A549 (cell line): ENCODE measurements around the gene CHRNA4. TPM values are rescaled to one million over a fixed set of nuclear protein-coding genes. Genes with fewer than 3 reads are reported as not detected.

ENCODE experiments used
- ATAC-seq, 2 experiments: fragments of 200-7000 bp in 1 of 2; fragments of >200 bp in 1 of 2; cut with Nextera tagmentation in 1 of 2; cut with Tn5 transposase in 1 of 2; 3 replicates each; pipeline versions ENCODE4 v1.8.0 to v1.9.1; 2018 to 2020; ENCODE audit warnings: mild to moderate bottlenecking in 1 of 2, moderate library complexity in 1 of 2
- CTCF ChIA-PET: fragments of 300-600 bp; sonication (Branson Sonifier 250); formaldehyde crosslinking; extraction: SDS; loops from one replicate; lab custom pipeline; 2021; ENCODE audit warnings: antibody characterized with exemption, inconsistent platforms; lab: Yijun Ruan, JAX
- POLR2A ChIA-PET: fragments of 350-600 bp; formaldehyde crosslinking; extraction: SDS; loops from one replicate; lab custom pipeline; 2021; ENCODE audit warnings: antibody characterized with exemption, inconsistent platforms; lab: Yijun Ruan, JAX
- DNase-seq, 2 experiments: peaks; one replicate each; pipeline versions ENCODE4 v3.0.0 to v3.0.0-alpha.2; 2011 to 2016; ENCODE audit warnings: low read depth in 1 of 2, low spot score in 1 of 2
- FAIRE-seq: peaks from 2 replicates; lab custom pipeline; 2011; peaks lifted over from hg19 to GRCh38; lab: Jason Lieb, UNC
- H3K27ac ChIP-seq, 2 experiments: fragments of >200 bp; sonication (Bioruptor Twin); formaldehyde crosslinking; 3 replicates each; pipeline ENCODE4 v1.5.1; 2016 to 2017
- H3K4me1 ChIP-seq: fragments of >200 bp; sonication (Bioruptor Twin); formaldehyde crosslinking; 3 replicates; pipeline ENCODE4 v1.6.1; 2016
- H3K4me2 ChIP-seq: fragments of >200 bp; sonication (Bioruptor Twin); formaldehyde crosslinking; 3 replicates; pipeline ENCODE4 v1.6.1; 2016
- H3K4me3 ChIP-seq: fragments of >200 bp; sonication (Bioruptor Twin); formaldehyde crosslinking; 3 replicates; pipeline ENCODE4 v1.5.1; 2016
- H3K9me3 ChIP-seq: fragments of >200 bp; sonication (Bioruptor Twin); formaldehyde crosslinking; 3 replicates; pipeline ENCODE4 v1.6.1; 2016
- BHLHE40 ChIP-seq: IDR thresholded peaks from 2 replicates; pipeline ENCODE4 v1.6.1; 2012; ENCODE audit warnings: low read depth, low read length, inconsistent platforms
- EHF ChIP-seq: fragments of 250-450 bp; sonication (Bioruptor Pico); IDR thresholded peaks from 2 replicates; pipeline ENCODE4 v1.5.0; 2020; ENCODE audit warnings: mild to moderate bottlenecking
- EHMT2 ChIP-seq: fragments of 200-600 bp; sonication (generic); IDR thresholded peaks from 2 replicates; pipeline ENCODE4 v1.6.1; 2016; ENCODE audit warnings: antibody characterized with exemption, low read depth, mild to moderate bottlenecking, moderate library complexity
- EP300 ChIP-seq, 2 experiments: fragments of >200 bp; sonication (Bioruptor Twin); formaldehyde crosslinking; IDR thresholded peaks; 2 replicates in 1 of 2; 3 replicates in 1 of 2; pipeline ENCODE4 v1.6.1; 2016 to 2017
- ESRRA ChIP-seq: fragments of 150-350 bp; IDR thresholded peaks from 2 replicates; pipeline ENCODE4 v1.6.1; 2014; ENCODE audit warnings: mild to moderate bottlenecking, low read length, borderline replicate concordance
- FOSB ChIP-seq: fragments of 250-450 bp; sonication (Bioruptor Pico); IDR thresholded peaks from 2 replicates; pipeline ENCODE4 v1.5.0; 2020; ENCODE audit warnings: mild to moderate bottlenecking, moderate library complexity
- FOSL2 ChIP-seq, 2 experiments: fragments of 450-650 bp in 1 of 2; fragments of >200 bp in 1 of 2; sonication (Bioruptor Twin) in 1 of 2; formaldehyde crosslinking; IDR thresholded peaks; 2 replicates each; pipeline versions ENCODE4 v1.5.0 to v1.6.1; 2016 to 2020; ENCODE audit warnings: mild to moderate bottlenecking in 1 of 2, moderate library complexity in 1 of 2
- HDAC2 ChIP-seq: fragments of 200-600 bp; sonication (generic); IDR thresholded peaks from 2 replicates; pipeline ENCODE4 v1.6.1; 2016
- HOXA7 ChIP-seq: fragments of 250-450 bp; sonication (Bioruptor Pico); IDR thresholded peaks from 2 replicates; pipeline ENCODE4 v1.5.0; 2020; ENCODE audit warnings: mild to moderate bottlenecking, moderate library complexity
- HOXB5 ChIP-seq: fragments of 250-450 bp; sonication (Bioruptor Pico); IDR thresholded peaks from 2 replicates; pipeline ENCODE4 v1.5.0; 2020; ENCODE audit warnings: mild to moderate bottlenecking, moderate library complexity
- JUN ChIP-seq, 2 experiments: fragments of >200 bp; sonication (Bioruptor Twin); formaldehyde crosslinking; IDR thresholded peaks; 2 replicates in 1 of 2; 3 replicates in 1 of 2; pipeline ENCODE4 v1.6.1; 2016 to 2017
- MAFK ChIP-seq: fragments of 450-650 bp; IDR thresholded peaks from 2 replicates; pipeline ENCODE4 v1.6.1; 2014; ENCODE audit not compliant: partially characterized antibody
- MYC ChIP-seq: IDR thresholded peaks from 2 replicates; pipeline ENCODE4 v1.6.1; 2012; ENCODE audit warnings: mild to moderate bottlenecking, inconsistent platforms, low read length, improper control_type of control experiment, borderline replicate concordance
- POLR2A ChIP-seq: IDR thresholded peaks from 2 replicates; pipeline ENCODE4 v1.6.1; 2012; ENCODE audit warnings: mild to moderate bottlenecking, low read length
- RAD21 ChIP-seq, 2 experiments: fragments of >200 bp in 1 of 2; sonication (Bioruptor Twin) in 1 of 2; formaldehyde crosslinking in 1 of 2; IDR thresholded peaks in 1 of 2; conservative IDR thresholded peaks in 1 of 2; 2 replicates in 1 of 2; 3 replicates in 1 of 2; pipeline ENCODE4 v1.6.1; 2012 to 2018; ENCODE audit warnings: inconsistent platforms in 1 of 2
- TFCP2L1 ChIP-seq: fragments of 250-450 bp; sonication (Bioruptor Pico); IDR thresholded peaks from 2 replicates; pipeline ENCODE4 v1.5.0; 2021; ENCODE audit warnings: mild to moderate bottlenecking
- TP53 ChIP-seq: fragments of 250-450 bp; sonication (Bioruptor Pico); IDR thresholded peaks from 2 replicates; pipeline ENCODE4 v1.5.0; 2021; ENCODE audit warnings: mild to moderate bottlenecking, moderate library complexity
- ZFP36 ChIP-seq: fragments of 450-650 bp; IDR thresholded peaks from 2 replicates; pipeline ENCODE4 v1.6.1; 2014; ENCODE audit warnings: borderline replicate concordance; ENCODE audit not compliant: partially characterized antibody
- ZNF302 ChIP-seq: fragments of 250-450 bp; sonication (Bioruptor Pico); IDR thresholded peaks from 2 replicates; pipeline ENCODE4 v1.9.0; 2021; ENCODE audit warnings: inconsistent platforms, mild to moderate bottlenecking, moderate library complexity
- WGBS: methylation state at CpG from one replicate; pipeline ENCODE4 v1.1.6; 2017; ENCODE audit errors: missing lambda C conversion rate; 5-methylcytosine and 5-hydroxymethylcytosine counted together
- polyA plus RNA-seq, 4 experiments: library from polyadenylated mRNA; depleted of rRNA in 3 of 4; stranded (reverse); fragments of >200 nt; fragmentation: RNase III in 1 of 4; extraction: RNeasy Plus Mini Kit Qiagen cat#74134 plus additional on column Dnase treatment in 1 of 4; gene quantifications; 2 replicates in 3 of 4; 3 replicates in 1 of 4; pipeline ENCODE4 v1.2.3, GENCODE V29; 2011 to 2017
- TF ChIP-seq, protein P1 (sequence below): fragments of 250-450 bp; sonication (Bioruptor Pico); IDR thresholded peaks from 2 replicates; pipeline ENCODE4 v1.5.0; 2021; ENCODE audit warnings: mild to moderate bottlenecking, moderate library complexity, borderline replicate concordance
- TF ChIP-seq, protein P2 (sequence below): IDR thresholded peaks from 2 replicates; pipeline ENCODE4 v1.6.1; 2012; ENCODE audit warnings: low read depth, borderline replicate concordance
- TF ChIP-seq, protein P3 (sequence below): IDR thresholded peaks from 2 replicates; pipeline ENCODE4 v1.6.1; 2012
- TF ChIP-seq, protein P4 (sequence below): fragments of 150-350 bp; IDR thresholded peaks from 2 replicates; pipeline ENCODE4 v1.6.1; 2014; ENCODE audit warnings: low read depth, mild to moderate bottlenecking, low read length
- TF ChIP-seq, protein P5 (sequence below): fragments of 450-650 bp; IDR thresholded peaks from 2 replicates; pipeline ENCODE4 v1.6.1; 2014; ENCODE audit warnings: antibody characterized with exemption

CHRNA4 gene
- polyA plus RNA-seq, 2 of the 4 experiments (the other 2 are of a cell fraction), result 0.03 to 0.23 TPM

DNA sequence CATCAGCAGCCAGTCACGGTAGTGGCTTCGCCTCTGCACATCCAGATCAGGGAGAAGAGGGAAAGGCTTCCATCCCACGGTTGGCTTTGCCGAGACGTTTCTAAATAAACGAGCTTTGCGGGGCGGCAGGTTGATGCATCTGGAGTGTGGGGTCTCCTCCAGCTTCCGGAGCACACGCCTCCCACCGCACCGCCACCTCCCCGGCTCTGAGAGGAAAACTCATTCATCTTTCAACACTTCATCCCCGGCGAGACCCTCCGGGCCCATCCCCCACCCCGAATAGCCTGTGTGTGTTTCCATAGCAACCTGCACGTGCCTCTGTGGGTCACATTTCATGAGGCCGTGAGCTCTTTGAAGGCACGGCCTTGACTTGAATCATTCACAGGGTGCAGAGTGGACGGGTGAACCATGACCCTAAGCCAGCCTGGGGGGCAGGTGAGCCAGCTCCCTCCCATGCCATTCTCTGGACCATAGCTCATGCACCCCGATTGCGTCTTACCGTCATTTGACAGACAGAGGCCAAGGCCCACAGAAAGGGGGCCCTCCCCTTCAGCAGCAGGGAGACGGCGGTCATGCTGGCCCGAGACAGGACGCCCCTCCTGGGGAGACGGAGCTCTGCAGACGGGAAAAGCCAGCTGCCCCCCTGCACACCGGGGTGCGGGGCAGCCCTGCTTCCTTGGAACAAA lies 16.2 kb upstream of the CHRNA4 start:
- FAIRE-seq (no peak), DNase-seq (no peak), ATAC-seq (no peak)
- ChIA-PET POLR2A (no interaction called here), CTCF (interaction anchor here (0.7 to 9.2 kb wide), 10 partner anchors 10 to 321 kb away, joined by 3 to 139 read pairs (median 4); no protein-coding TSS in a partner anchor)
- H3K4me2 ChIP-seq, result no peak overlapping the region
- 0 out of 2 replicates have a peak, but pooled peaks have one; percentile 31 for TF ChIP-seq BHLHE40
- TF ChIP-seq, protein P1, sequence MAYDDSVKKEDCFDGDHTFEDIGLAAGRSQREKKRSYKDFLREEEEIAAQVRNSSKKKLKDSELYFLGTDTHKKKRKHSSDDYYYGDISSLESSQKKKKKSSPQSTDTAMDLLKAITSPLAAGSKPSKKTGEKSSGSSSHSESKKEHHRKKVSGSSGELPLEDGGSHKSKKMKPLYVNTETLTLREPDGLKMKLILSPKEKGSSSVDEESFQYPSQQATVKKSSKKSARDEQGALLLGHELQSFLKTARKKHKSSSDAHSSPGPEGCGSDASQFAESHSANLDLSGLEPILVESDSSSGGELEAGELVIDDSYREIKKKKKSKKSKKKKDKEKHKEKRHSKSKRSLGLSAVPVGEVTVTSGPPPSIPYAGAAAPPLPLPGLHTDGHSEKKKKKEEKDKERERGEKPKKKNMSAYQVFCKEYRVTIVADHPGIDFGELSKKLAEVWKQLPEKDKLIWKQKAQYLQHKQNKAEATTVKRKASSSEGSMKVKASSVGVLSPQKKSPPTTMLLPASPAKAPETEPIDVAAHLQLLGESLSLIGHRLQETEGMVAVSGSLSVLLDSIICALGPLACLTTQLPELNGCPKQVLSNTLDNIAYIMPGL (CRISPR knock-in tag), result no peak
- H3K4me1 ChIP-seq, result no peaks in the 10 kb centered on the region
- no peak overlapping the region for H3K4me3 ChIP-seq
- H3K27ac ChIP-seq, result no peak overlapping the region
- WGBS, result 56% methylated on average over 25 of the region's 32 CpGs
- no peaks in the 10 kb centered on the region for H3K9me3 ChIP-seq

DNA sequence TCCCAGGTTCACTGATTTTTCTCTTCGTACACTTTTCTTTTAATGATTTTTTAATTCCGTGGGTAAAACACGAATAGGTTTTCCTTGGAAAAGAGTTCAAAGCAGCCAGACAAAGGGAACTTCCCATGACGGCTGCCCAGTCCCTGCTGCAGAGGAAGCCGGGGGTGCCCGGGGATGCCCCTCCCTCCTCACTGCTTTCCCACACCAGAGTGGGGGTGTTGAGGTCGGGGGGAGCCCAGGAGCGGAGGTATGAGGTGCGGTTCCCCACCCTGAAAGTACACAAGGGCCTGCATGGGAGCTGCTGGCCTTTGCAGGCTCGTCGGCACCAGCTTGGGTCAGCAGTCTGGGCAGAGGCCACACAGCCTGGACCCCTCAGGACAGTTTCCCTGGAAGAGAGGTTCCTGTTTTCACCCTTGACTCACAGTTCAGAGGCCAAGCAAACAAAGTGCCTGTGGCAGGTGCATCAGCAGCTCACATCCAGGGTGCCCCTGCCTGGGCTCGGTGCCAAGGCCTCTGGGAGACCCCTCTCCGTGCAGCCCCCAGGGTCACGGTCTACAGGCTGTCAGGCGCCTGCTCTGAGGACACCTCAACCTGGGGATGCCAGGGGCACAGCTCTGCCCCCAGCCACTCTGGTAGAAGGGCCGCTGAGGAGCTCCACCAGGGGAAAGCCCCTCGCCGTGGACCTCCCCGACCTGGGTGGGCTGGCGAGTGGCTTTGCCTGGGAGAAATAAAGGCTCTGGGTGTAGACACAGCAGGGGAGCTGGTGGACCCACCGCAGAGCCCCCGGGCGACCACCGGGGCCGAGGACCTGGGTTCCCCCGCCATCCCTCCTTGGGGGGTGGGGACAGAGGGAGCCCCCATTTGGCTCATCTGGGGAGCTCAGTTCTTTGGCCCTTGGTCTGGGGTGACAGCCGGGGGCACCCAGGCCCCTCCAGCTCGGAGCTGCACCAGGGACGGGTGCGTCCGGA lies 15.4 kb upstream of the CHRNA4 start:
- ATAC-seq, result no peak
- H3K4me3 ChIP-seq, result no peak overlapping the region
- 13% methylated on average over 12 of the region's 31 CpGs for WGBS
- no peaks in the 10 kb centered on the region for H3K9me3 ChIP-seq
- no peak overlapping the region for H3K4me2 ChIP-seq
- FAIRE-seq, result no peak
- no peak for DNase-seq
- POLR2A ChIA-PET, result no interaction called here
- no peak overlapping the region for H3K27ac ChIP-seq
- no peaks in the 10 kb centered on the region for H3K4me1 ChIP-seq
- CTCF ChIA-PET, result interaction anchor here (0.7 to 9.2 kb wide), 8 partner anchors 9 to 236 kb away, joined by 3 to 139 read pairs (median 4); no protein-coding TSS in a partner anchor
- TF ChIP-seq EP300 (IDR thresholded peaks at IDR 0.05), result no peak
- TF ChIP-seq TFCP2L1 (CRISPR knock-in tag), result no peak
- TF ChIP-seq TP53 (CRISPR knock-in tag), result no peak
- no peak for TF ChIP-seq EHMT2
- TF ChIP-seq POLR2A, result no peak
- TF ChIP-seq, protein P2, sequence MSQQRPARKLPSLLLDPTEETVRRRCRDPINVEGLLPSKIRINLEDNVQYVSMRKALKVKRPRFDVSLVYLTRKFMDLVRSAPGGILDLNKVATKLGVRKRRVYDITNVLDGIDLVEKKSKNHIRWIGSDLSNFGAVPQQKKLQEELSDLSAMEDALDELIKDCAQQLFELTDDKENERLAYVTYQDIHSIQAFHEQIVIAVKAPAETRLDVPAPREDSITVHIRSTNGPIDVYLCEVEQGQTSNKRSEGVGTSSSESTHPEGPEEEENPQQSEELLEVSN, result no peak
- no peak for TF ChIP-seq FOSL2 (IDR thresholded peaks at IDR 0.05)
- TF ChIP-seq FOSL2 (CRISPR knock-in tag; IDR thresholded peaks at IDR 0.05), result no peak
- no peak for TF ChIP-seq HOXB5 (CRISPR knock-in tag)
- TF ChIP-seq MYC, result no peak
- TF ChIP-seq, protein P3, sequence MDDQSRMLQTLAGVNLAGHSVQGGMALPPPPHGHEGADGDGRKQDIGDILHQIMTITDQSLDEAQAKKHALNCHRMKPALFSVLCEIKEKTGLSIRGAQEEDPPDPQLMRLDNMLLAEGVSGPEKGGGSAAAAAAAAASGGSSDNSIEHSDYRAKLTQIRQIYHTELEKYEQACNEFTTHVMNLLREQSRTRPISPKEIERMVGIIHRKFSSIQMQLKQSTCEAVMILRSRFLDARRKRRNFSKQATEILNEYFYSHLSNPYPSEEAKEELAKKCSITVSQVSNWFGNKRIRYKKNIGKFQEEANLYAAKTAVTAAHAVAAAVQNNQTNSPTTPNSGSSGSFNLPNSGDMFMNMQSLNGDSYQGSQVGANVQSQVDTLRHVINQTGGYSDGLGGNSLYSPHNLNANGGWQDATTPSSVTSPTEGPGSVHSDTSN, result no peak
- no peak for TF ChIP-seq MAFK

DNA sequence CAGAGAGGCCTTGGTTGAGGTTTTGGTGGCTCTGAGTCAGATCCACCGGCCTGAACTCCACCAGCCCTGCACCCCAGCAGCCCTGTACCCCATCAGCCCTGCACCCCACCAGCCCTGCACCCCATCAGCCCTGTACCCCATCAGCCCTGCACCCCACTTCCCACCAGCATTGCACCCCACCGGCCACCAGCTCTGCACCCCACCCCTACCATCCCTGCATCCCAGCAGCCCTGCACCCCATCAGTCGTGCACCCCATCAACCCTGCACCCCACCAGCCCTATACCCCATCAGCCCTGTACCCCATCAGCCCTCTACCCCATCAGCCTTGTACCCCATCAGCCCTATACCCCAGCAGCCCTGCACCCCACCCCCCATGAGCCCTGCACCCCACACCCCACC lies 14.3 kb upstream of the CHRNA4 start:
- Histone ChIP-seq H3K27ac (no peak overlapping the region), H3K4me3 (no peak overlapping the region), H3K4me2 (no peak overlapping the region), H3K4me1 (no peaks in the 10 kb centered on the region), H3K9me3 (no peaks in the 10 kb centered on the region)
- ChIA-PET POLR2A (no interaction called here), CTCF (interaction anchor here (1.3 to 9.2 kb wide), 2 partner anchors 14 to 66 kb away, joined by 4 to 139 read pairs; no protein-coding TSS in a partner anchor)
- FAIRE-seq, result no peak
- no peak for ATAC-seq
- WGBS, result 9% methylated on average over 3 of the region's 3 CpGs
- no peak for DNase-seq
- TF ChIP-seq ESRRA, result no peak
- TF ChIP-seq JUN (IDR thresholded peaks at IDR 0.05), result no peak
- no peak for TF ChIP-seq EHMT2
- TF ChIP-seq, protein P4, sequence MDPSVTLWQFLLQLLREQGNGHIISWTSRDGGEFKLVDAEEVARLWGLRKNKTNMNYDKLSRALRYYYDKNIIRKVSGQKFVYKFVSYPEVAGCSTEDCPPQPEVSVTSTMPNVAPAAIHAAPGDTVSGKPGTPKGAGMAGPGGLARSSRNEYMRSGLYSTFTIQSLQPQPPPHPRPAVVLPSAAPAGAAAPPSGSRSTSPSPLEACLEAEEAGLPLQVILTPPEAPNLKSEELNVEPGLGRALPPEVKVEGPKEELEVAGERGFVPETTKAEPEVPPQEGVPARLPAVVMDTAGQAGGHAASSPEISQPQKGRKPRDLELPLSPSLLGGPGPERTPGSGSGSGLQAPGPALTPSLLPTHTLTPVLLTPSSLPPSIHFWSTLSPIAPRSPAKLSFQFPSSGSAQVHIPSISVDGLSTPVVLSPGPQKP, result no peak
- no peak for TF ChIP-seq HDAC2
- TF ChIP-seq ZNF302 (CRISPR knock-in tag), result no peak
- no peak for TF ChIP-seq HOXA7 (CRISPR knock-in tag)
- TF ChIP-seq ZFP36, result no peak
- TF ChIP-seq, protein P5, sequence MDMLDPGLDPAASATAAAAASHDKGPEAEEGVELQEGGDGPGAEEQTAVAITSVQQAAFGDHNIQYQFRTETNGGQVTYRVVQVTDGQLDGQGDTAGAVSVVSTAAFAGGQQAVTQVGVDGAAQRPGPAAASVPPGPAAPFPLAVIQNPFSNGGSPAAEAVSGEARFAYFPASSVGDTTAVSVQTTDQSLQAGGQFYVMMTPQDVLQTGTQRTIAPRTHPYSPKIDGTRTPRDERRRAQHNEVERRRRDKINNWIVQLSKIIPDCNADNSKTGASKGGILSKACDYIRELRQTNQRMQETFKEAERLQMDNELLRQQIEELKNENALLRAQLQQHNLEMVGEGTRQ, result no peak
- no peak for TF ChIP-seq RAD21 (conservative IDR thresholded peaks at IDR 0.05 in 1 of 2, IDR thresholded peaks at IDR 0.05 in 1 of 2)
- TF ChIP-seq EHF (CRISPR knock-in tag), result no peak
- TF ChIP-seq FOSB (CRISPR knock-in tag), result no peak
